HFF-Myc (cell line): ENCODE data around the gene AP1M2.
A peak's percentile ranks its signal among the peaks of the same experiment; 100 is the strongest.
"Not testable (repeated sequence)": the region's sequence is repeated elsewhere in the genome, so short reads cannot be mapped to it uniquely, and the experiment has no call there.

Experiments
- DNase-seq: peaks from one replicate; pipeline ENCODE4 v3.0.0-alpha.2; 2011; ENCODE audit warnings: low read depth; ENCODE audit errors: extremely low read depth
- H3K4me3 ChIP-seq: replicated peaks from 2 replicates; pipeline ENCODE4 v1.5.1; 2011; ENCODE audit warnings: low read depth, mild to moderate bottlenecking, control low read depth, low read length
- TF ChIP-seq, protein P1 (sequence below): IDR thresholded peaks from 2 replicates; pipeline ENCODE4 v1.5.1; 2012; ENCODE audit warnings: mild to moderate bottlenecking, low read depth, low read length, control low read depth; ENCODE audit errors: missing control alignments

AP1M2 gene

DNA sequence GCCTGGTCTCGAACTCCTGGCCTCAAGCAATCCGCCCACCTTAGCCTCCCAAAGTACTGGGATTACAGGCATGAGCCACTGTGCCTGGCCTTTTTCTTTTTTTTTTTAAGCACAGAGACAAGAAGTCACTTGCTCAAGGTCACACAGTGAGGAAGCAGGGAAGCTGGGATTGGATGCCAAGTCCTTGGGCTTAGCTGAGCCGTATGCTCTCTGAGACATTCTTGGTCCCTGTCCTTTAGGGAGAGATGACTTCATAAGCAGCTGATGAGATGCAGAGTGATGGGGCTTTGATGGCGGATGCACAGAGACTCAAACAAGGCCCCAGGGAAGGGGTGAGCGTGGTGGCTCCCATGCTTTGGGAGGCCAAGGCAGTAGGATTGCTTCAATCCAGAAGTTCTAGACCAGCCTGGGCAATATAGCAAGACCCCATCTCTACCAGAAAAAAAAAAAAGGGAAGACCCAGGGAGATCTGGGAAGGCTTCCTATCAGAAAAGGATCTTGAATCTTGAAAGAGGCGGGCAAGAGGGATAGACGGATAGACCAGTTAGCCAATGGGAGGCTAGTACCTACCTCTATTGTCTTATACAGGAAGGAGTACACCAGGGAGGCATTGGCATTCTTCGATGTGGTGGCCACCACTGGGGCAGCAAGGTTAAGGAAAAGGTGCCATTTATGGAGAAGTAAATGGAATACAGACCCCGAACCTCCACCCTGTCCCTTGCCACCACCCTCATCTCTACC, 3.9 kb downstream of the AP1M2 start:
- no peak for DNase-seq
- TF ChIP-seq, protein P1, sequence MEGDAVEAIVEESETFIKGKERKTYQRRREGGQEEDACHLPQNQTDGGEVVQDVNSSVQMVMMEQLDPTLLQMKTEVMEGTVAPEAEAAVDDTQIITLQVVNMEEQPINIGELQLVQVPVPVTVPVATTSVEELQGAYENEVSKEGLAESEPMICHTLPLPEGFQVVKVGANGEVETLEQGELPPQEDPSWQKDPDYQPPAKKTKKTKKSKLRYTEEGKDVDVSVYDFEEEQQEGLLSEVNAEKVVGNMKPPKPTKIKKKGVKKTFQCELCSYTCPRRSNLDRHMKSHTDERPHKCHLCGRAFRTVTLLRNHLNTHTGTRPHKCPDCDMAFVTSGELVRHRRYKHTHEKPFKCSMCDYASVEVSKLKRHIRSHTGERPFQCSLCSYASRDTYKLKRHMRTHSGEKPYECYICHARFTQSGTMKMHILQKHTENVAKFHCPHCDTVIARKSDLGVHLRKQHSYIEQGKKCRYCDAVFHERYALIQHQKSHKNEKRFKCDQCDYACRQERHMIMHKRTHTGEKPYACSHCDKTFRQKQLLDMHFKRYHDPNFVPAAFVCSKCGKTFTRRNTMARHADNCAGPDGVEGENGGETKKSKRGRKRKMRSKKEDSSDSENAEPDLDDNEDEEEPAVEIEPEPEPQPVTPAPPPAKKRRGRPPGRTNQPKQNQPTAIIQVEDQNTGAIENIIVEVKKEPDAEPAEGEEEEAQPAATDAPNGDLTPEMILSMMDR = no peak
- no peak overlapping the region for H3K4me3 ChIP-seq

DNA sequence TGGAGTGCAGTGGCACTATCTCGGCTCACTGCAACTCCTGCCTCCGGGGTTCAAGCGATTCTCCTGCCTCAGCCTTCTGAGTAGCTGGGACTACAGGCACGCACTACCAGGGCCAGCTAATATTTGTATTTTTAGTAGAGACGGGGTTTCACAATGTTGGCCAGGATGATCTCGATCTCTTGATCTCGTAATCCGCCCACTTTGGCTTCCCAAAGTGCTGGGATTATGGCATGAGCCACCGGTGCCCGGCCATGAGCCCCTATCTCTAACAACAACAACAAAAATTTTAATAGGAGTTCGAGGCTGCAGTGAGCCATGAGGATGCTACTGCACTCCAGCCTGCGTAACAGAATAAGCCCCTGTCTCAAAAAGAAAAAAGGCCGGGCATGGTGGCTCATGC, 5.0 kb downstream of the AP1M2 start:
- TF ChIP-seq, protein P1 = no peak
- no peak overlapping the region for H3K4me3 ChIP-seq

DNA sequence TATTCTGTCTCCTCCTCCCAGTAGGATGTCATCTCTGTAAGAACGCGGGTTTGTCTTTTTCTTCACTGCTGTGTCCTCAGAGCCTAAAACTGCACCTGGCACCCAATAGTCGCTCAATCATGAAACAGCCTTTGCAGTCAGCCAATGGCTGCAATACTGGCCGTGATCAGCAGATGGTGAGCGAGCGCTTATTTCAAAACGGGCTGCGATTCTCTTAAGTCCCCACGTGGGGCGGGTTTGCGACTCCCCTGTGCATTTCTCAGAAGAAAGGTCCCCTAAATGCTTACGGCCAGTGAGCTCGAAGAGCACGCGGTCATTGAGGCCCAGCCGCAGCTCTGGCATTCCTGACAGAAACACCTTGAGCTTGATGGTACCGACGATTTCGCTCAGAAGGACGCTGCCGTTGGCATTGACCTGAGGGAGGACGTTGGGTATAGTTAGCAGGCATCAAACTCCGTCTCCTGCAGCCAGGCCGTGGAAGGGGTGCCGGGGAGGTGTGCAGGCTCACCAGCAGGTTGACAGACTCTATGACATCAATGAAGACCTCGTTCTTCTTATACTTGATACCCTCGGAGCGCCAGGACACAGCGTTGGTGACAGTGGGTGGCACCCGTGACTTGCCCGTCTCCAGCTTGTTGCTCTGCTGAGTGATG, 6.0 kb downstream of the AP1M2 start:
- H3K4me3 ChIP-seq = no peak overlapping the region
- DNase-seq = peak; percentile 67
- TF ChIP-seq, protein P1 = peak; percentile 97

More for the DNA sequence above, 5.0 kb downstream of the AP1M2 start:
- no peak for DNase-seq

DNA sequence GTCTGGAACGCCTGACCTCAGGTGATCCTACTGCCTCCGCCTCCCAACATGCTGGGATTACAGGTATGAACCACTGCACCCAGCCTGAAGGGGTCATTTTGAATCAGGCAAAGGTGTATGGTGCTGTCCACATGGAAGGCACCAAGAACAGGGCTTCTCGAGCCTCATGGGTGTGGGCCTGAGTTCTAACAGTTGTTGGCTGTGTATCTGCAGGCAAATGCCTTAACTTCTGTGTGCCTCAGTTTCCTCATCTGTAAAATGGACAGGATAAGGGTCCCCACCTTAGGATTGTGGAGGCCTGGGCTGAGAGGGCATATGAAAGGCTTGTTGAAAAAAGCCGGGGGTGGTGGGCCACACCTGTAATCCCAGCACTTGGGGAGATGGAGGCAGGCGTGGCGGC, 9.2 kb downstream of the AP1M2 start:
- no peak for DNase-seq
- TF ChIP-seq, protein P1 = no peak
- no peak overlapping the region for H3K4me3 ChIP-seq

DNA sequence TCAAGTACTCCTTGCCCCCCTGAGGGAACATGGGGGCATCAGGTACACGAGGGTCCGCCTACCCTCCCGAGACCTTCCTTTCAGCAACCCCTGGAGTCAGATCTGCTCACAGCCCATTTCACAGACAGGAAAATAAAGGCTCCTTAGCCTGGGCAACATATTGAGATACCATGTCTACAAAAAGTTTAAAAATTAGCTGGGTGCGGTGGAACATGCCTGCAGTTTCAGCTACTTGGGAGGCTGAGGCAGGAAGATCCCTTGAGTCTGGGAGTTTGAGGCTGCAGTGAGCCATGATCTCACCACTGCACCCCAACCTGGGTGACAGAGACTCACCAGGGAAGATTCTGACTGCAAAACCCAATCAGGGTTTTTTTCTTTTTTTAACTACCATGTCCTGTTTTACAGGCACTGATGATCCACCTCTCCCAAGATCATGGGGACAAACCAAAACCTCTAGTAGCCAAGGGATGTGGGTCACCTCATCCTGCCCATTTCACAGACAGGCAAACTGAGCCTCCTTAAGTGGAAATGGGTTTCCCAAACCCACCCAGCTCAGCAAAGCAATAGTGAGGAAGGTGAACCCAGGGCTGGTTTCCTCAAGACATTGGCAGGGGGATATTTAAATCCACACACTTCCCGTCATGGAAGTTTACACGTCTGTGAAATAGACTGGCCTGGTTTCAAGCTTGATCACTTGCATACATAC, 11.9 kb downstream of the AP1M2 start:
- H3K4me3 ChIP-seq = no peak overlapping the region
- TF ChIP-seq, protein P1 = no peak
- DNase-seq = no peak

DNA sequence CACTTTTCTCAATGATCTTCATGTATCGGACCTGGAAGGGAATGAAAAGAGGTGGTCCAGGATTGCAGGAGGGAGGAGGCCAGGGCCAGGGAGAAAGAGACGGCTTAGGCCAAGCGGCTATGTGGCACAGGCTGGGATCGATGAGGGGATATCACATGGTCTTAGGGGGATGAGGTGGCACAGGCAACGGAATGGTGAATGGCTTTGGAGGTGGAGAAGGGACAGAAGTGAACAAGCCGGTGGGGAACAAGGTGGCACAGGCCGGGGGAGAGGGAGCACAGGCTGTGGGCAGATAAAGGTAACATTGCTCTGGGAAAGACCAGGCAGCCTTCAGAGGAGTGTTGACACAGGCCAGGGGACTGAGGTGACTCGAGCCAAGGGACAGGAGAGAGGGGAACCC, 12.7 kb downstream of the AP1M2 start:
- TF ChIP-seq, protein P1 = no peak
- H3K4me3 ChIP-seq = no peak overlapping the region
- no peak for DNase-seq

DNA sequence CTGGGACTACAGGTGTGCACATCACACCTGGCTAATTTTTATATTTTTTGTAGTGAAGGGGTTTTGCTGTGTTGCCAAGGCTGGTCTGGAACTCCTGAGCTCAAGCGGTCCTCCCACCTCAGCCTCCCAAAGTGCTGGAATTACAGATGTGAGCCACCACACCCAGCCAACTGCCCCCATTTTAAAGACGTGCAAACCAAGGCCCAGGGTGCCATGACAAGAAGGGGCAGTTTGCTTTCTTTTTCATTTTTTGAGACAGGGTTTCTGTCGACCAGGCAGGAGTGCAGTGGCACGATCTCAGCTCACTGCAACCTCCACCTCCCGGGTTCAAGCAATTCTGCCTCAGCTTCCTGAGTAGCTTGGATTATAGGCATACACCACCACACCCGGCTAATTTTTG, 13.3 kb downstream of the AP1M2 start:
- H3K4me3 ChIP-seq, DNase-seq: not testable (repeated sequence)
